Measurements from ENCODE around the gene DENND1A. TPM values are rescaled to one million over a fixed set of nuclear protein-coding genes. Genes with fewer than 3 reads are reported as not detected.

DENND1A gene
- total and polyA plus RNA-seq, 4 donors = 7.9 to 22.0 (median 13.9) TPM

- TF ChIP-seq RAD21 (IDR thresholded peaks at IDR 0.05) (no peak), FOXA1 (IDR thresholded peaks at IDR 0.05) (no peak)
Measured at GRCh38 chr9:123438821-123439220, 491.1 kb downstream of the DENND1A start.

GRCh38 chr9:123438321-123438720 lies 491.6 kb downstream of the DENND1A start:
- DNase-seq (ENCODE audit: low spot score) = no peak
- TF ChIP-seq NR2F2 (IDR thresholded peaks at IDR 0.05) = peak; percentile 28
- no peak for TF ChIP-seq RAD21 (IDR thresholded peaks at IDR 0.05)
- TF ChIP-seq HNF4G (IDR thresholded peaks at IDR 0.05) = no peak

More at GRCh38 chr9:123438821-123439220, 491.1 kb downstream of the DENND1A start:
- DNase-seq (ENCODE audit: low spot score) = no peak
- Histone ChIP-seq H3K27ac (ENCODE audit: low read depth in 1 of 2, low read length in 2 of 2) (no peak overlapping the region), H3K9me3 (ENCODE audit: control insufficient read depth in 4 of 4, low read length in 3 of 4) (no peaks in the 10 kb centered on the region), H3K4me1 (ENCODE audit: control insufficient read depth in 4 of 4, insufficient read depth in 4 of 4, low read length in 3 of 4) (peaks cover 0 to 3% (median 0%) of the 10 kb centered on the region in 4 donors), H3K4me3 (ENCODE audit: low read depth in 1 of 3, low read length in 3 of 3) (no peak overlapping the region), H3K9ac (ENCODE audit: low read depth in 1 of 2, low read length in 2 of 2) (no peak overlapping the region), H3K36me3 (ENCODE audit: control insufficient read depth in 4 of 4, insufficient read depth in 3 of 4, low read depth in 1 of 4, low read length in 3 of 4) (peaks cover 5 to 20% (median 12%) of the 10 kb centered on the region in 4 donors), H3K27me3 (ENCODE audit: control insufficient read depth in 4 of 4, insufficient read depth in 4 of 4, low read length in 3 of 4) (no peaks in the 10 kb centered on the region)
- WGBS = 82% methylated on average over 4 of the region's 4 CpGs

GRCh38 chr9:123437201-123437600 lies 492.7 kb downstream of the DENND1A start:
- no peak overlapping the region for H3K9ac ChIP-seq (ENCODE audit: low read depth in 1 of 2, low read length in 2 of 2)
- peaks cover 5 to 25% (median 14%) of the 10 kb centered on the region in 4 donors for H3K36me3 ChIP-seq (ENCODE audit: control insufficient read depth in 4 of 4, insufficient read depth in 3 of 4, low read depth in 1 of 4, low read length in 3 of 4)
- no peak for TF ChIP-seq TAF1 (conservative IDR thresholded peaks at IDR 0.05)
- no peak for TF ChIP-seq YY1 (IDR thresholded peaks at IDR 0.05)
- TF ChIP-seq EGR1 (IDR thresholded peaks at IDR 0.05; ENCODE audit: low read depth in 2 of 2) = no peak
- TF ChIP-seq CTCF (IDR thresholded peaks at IDR 0.05; ENCODE audit: low read depth, low read length, missing input control) = no peak
- TF ChIP-seq ZBTB33 (IDR thresholded peaks at IDR 0.05) = no peak
- TF ChIP-seq FOXA2 (IDR thresholded peaks at IDR 0.05) = no peak
- TF ChIP-seq NR2F2 (IDR thresholded peaks at IDR 0.05) = no peak
- TF ChIP-seq RAD21 (IDR thresholded peaks at IDR 0.05) = no peak
- no peak for TF ChIP-seq FOXA1 (IDR thresholded peaks at IDR 0.05)
- no peak for TF ChIP-seq JUND (IDR thresholded peaks at IDR 0.05)
- TF ChIP-seq MAX (IDR thresholded peaks at IDR 0.05) = no peak
- no peak for DNase-seq (ENCODE audit: low spot score)
- H3K9me3 ChIP-seq (ENCODE audit: control insufficient read depth in 4 of 4, low read length in 3 of 4) = no peaks in the 10 kb centered on the region
- H3K4me1 ChIP-seq (ENCODE audit: control insufficient read depth in 4 of 4, insufficient read depth in 4 of 4, low read length in 3 of 4) = peaks cover 0 to 3% (median 0%) of the 10 kb centered on the region in 4 donors
- H3K27ac ChIP-seq (ENCODE audit: low read depth in 1 of 2, low read length in 2 of 2) = no peak overlapping the region
- WGBS = 98% methylated on average over 8 of the region's 8 CpGs
- H3K27me3 ChIP-seq (ENCODE audit: control insufficient read depth in 4 of 4, insufficient read depth in 4 of 4, low read length in 3 of 4) = no peaks in the 10 kb centered on the region
- no peak overlapping the region for H3K4me3 ChIP-seq (ENCODE audit: low read depth in 1 of 3, low read length in 3 of 3)

More at GRCh38 chr9:123438321-123438720, 491.6 kb downstream of the DENND1A start:
- peaks cover 5 to 20% (median 12%) of the 10 kb centered on the region in 4 donors for H3K36me3 ChIP-seq (ENCODE audit: control insufficient read depth in 4 of 4, insufficient read depth in 3 of 4, low read depth in 1 of 4, low read length in 3 of 4)
- peaks cover 0 to 3% (median 0%) of the 10 kb centered on the region in 4 donors for H3K4me1 ChIP-seq (ENCODE audit: control insufficient read depth in 4 of 4, insufficient read depth in 4 of 4, low read length in 3 of 4)
- H3K9me3 ChIP-seq (ENCODE audit: control insufficient read depth in 4 of 4, low read length in 3 of 4) = no peaks in the 10 kb centered on the region
- no peak overlapping the region for H3K9ac ChIP-seq (ENCODE audit: low read depth in 1 of 2, low read length in 2 of 2)
- 82% methylated on average over 8 of the region's 8 CpGs for WGBS
- H3K4me3 ChIP-seq (ENCODE audit: low read depth in 1 of 3, low read length in 3 of 3) = no peak overlapping the region
- H3K27ac ChIP-seq (ENCODE audit: low read depth in 1 of 2, low read length in 2 of 2) = no peak overlapping the region
- H3K27me3 ChIP-seq (ENCODE audit: control insufficient read depth in 4 of 4, insufficient read depth in 4 of 4, low read length in 3 of 4) = no peaks in the 10 kb centered on the region
